Transverse colon (tissue), 4 donors: ENCODE measurements around the gene MACC1.

Experiments used
- POLR2A ChIP-seq: fragments of 450-650 bp; IDR thresholded peaks from one replicate; pipeline ENCODE4 v1.6.1; 2016; ENCODE audit warnings: antibody characterized with exemption, mild to moderate bottlenecking, moderate library complexity
- POLR2AphosphoS5 ChIP-seq, 3 donors: sonication (generic); formaldehyde crosslinking; IDR thresholded peaks; one replicate each; pipeline ENCODE4 v1.6.1; 2016; ENCODE audit warnings: antibody characterized with exemption in 3 of 3
- TF ChIP-seq, protein P1 (sequence below), 5 experiments: fragments of 200-600 bp in 3 of 5; fragments of 450-650 bp in 2 of 5; sonication (generic) in 3 of 5; IDR thresholded peaks; 1 replicate in 2 of 5; 2 replicates in 3 of 5; pipeline ENCODE4 v1.5.1; 2016 to 2017; ENCODE audit warnings: antibody characterized with exemption in 5 of 5, inconsistent platforms in 3 of 5, mild to moderate bottlenecking in 2 of 5, moderate library complexity in 1 of 5

DNA sequence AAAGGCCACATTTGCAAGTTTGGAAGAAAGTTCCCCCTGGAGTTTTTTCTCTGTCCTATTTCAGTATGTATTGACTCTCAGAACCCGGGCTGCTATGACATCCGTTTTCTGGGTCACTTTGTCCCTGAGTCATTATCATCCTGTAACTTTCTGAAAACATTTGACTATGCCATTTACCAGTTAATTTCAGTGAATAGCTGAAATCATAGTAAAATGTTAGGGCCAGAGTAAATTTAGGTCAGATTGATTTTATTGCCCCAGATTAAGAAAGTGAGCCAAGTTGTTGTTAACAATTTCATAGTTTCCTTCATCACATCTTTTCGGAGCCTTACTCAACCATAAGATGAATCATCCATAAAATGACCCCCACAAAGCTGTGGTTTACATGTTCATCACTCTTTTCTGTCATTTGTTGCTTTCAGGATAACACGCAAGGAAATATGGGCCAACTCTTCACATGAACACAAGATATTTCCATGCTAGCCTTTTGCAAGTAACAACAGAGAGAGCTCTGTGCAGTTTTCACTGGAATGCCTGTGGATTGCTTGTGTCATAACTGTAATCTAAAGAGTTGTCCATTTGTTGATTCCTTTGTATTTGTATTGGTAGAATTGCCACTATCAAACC is 3.9 kb upstream of the MACC1 start:
- TF ChIP-seq, protein P1, sequence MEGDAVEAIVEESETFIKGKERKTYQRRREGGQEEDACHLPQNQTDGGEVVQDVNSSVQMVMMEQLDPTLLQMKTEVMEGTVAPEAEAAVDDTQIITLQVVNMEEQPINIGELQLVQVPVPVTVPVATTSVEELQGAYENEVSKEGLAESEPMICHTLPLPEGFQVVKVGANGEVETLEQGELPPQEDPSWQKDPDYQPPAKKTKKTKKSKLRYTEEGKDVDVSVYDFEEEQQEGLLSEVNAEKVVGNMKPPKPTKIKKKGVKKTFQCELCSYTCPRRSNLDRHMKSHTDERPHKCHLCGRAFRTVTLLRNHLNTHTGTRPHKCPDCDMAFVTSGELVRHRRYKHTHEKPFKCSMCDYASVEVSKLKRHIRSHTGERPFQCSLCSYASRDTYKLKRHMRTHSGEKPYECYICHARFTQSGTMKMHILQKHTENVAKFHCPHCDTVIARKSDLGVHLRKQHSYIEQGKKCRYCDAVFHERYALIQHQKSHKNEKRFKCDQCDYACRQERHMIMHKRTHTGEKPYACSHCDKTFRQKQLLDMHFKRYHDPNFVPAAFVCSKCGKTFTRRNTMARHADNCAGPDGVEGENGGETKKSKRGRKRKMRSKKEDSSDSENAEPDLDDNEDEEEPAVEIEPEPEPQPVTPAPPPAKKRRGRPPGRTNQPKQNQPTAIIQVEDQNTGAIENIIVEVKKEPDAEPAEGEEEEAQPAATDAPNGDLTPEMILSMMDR (IDR thresholded peaks at IDR 0.05), result no peak
- peak in 2 of 3 donors; percentile 13 to 43 for TF ChIP-seq POLR2AphosphoS5 (IDR thresholded peaks at IDR 0.05)
- TF ChIP-seq POLR2A, result no peak
